HepG2 (cell line): ENCODE data around the gene CDK12. TPM values are rescaled to one million over a fixed set of nuclear protein-coding genes. Genes with fewer than 3 reads are reported as not detected.

Experiments used
- HHEX ChIP-seq: IDR thresholded peaks from 2 replicates; pipeline ENCODE4 v1.6.1; 2016; ENCODE audit warnings: control low read depth
- IRX3 ChIP-seq: sonication (generic); formaldehyde crosslinking; IDR thresholded peaks from 2 replicates; pipeline ENCODE4 v1.8.1; 2023; ENCODE audit warnings: mild to moderate bottlenecking, low read depth, missing genetic modification reagents, borderline replicate concordance
- MIXL1 ChIP-seq: IDR thresholded peaks from 2 replicates; pipeline ENCODE4 v1.6.1; 2016
- MYC ChIP-seq: sonication (generic); formaldehyde crosslinking; IDR thresholded peaks from 2 replicates; pipeline ENCODE4 v1.9.0; 2021; ENCODE audit warnings: missing genetic modification reagents, borderline replicate concordance
- POLR2AphosphoS2 ChIP-seq: IDR thresholded peaks from 2 replicates; pipeline ENCODE4 v1.6.1; 2011; ENCODE audit warnings: low read depth, low read length, improper control_type of control experiment
- RBM22 ChIP-seq: fragments of 200-400 bp; formaldehyde crosslinking; optimal IDR thresholded peaks from 2 replicates; pipeline ENCODE3; 2017; ENCODE audit warnings: mild to moderate bottlenecking, low read length, moderate library complexity
- SNAPC2 ChIP-seq: sonication (generic); formaldehyde crosslinking; IDR thresholded peaks from 2 replicates; pipeline ENCODE4 v1.8.1; 2022; ENCODE audit warnings: mild to moderate bottlenecking, missing genetic modification reagents
- ZFP36L2 ChIP-seq: sonication (generic); formaldehyde crosslinking; IDR thresholded peaks from 2 replicates; pipeline ENCODE4 v1.4.0; 2020; ENCODE audit warnings: missing genetic modification reagents
- ZFP62 ChIP-seq: sonication (generic); formaldehyde crosslinking; IDR thresholded peaks from 2 replicates; pipeline ENCODE4 v1.4.0; 2020; ENCODE audit warnings: missing genetic modification reagents
- ZNF20 ChIP-seq: sonication (generic); formaldehyde crosslinking; IDR thresholded peaks from 2 replicates; pipeline ENCODE4 v1.4.0; 2020; ENCODE audit warnings: mild to moderate bottlenecking, moderate library complexity, missing genetic modification reagents
- ZNF431 ChIP-seq: sonication (generic); formaldehyde crosslinking; IDR thresholded peaks from 2 replicates; pipeline ENCODE4 v1.9.0; 2022; ENCODE audit warnings: missing genetic modification reagents, low read depth, mild to moderate bottlenecking, borderline replicate concordance
- ZNF468 ChIP-seq: sonication (generic); formaldehyde crosslinking; IDR thresholded peaks from 2 replicates; pipeline ENCODE4 v1.8.0; 2022; ENCODE audit warnings: mild to moderate bottlenecking, moderate library complexity, missing genetic modification reagents
- ZNF546 ChIP-seq: sonication (generic); formaldehyde crosslinking; conservative IDR thresholded peaks from 2 replicates; pipeline ENCODE4 v1.8.1; 2023; ENCODE audit warnings: mild to moderate bottlenecking, missing genetic modification reagents
- ZSCAN20 ChIP-seq: sonication (generic); formaldehyde crosslinking; IDR thresholded peaks from 2 replicates; pipeline ENCODE4 v1.4.0; 2020; ENCODE audit warnings: missing genetic modification reagents, mild to moderate bottlenecking, borderline replicate concordance
- ZSCAN21 ChIP-seq: sonication (generic); formaldehyde crosslinking; IDR thresholded peaks from 2 replicates; pipeline ENCODE4 v1.8.0; 2022; ENCODE audit warnings: mild to moderate bottlenecking, missing genetic modification reagents, moderate library complexity, borderline replicate concordance
- ZSCAN25 ChIP-seq: sonication (generic); formaldehyde crosslinking; IDR thresholded peaks from 2 replicates; pipeline ENCODE4 v1.8.0; 2022; ENCODE audit warnings: mild to moderate bottlenecking, missing genetic modification reagents
- polyA plus RNA-seq, 8 experiments: library from polyadenylated mRNA; depleted of rRNA in 3 of 8; stranded (reverse) in 7 of 8; unstranded in 1 of 8; fragments of >200 nt; fragmentation: Illumina TruSeq in 4 of 8; extraction: Trizol in 4 of 8; gene quantifications; 2 replicates each; pipeline versions ENCODE4 v1.2.1 to v1.2.3, GENCODE V29; 2011 to 2016; ENCODE audit warnings: low read depth in 4 of 8, missing spikeins in 1 of 8, mixed read lengths in 1 of 8; ENCODE audit not compliant: insufficient read depth in 1 of 8
- total RNA-seq, 5 experiments: library from RNA; depleted of rRNA; stranded (reverse); fragments of >200 nt; fragmentation: Illumina TruSeq; extraction: Trizol; gene quantifications; 2 replicates each; pipeline ENCODE4 v1.2.3, GENCODE V29; 2016; ENCODE audit warnings: low read depth in 1 of 5
- TF ChIP-seq, protein P1 (sequence below): IDR thresholded peaks from 2 replicates; pipeline ENCODE4 v1.6.1; 2016; ENCODE audit warnings: mild to moderate bottlenecking
- TF ChIP-seq, protein P2 (sequence below): sonication (generic); formaldehyde crosslinking; IDR thresholded peaks from 2 replicates; pipeline ENCODE4 v1.4.0; 2020; ENCODE audit warnings: missing genetic modification reagents
- TF ChIP-seq, protein P3 (sequence below): sonication (generic); formaldehyde crosslinking; IDR thresholded peaks from 2 replicates; pipeline ENCODE4 v1.5.0; 2020; ENCODE audit warnings: mild to moderate bottlenecking, low read depth, missing genetic modification reagents, borderline replicate concordance
- TF ChIP-seq, protein P4 (sequence below): sonication (generic); formaldehyde crosslinking; IDR thresholded peaks from 2 replicates; pipeline ENCODE4 v1.4.0; 2020; ENCODE audit warnings: mild to moderate bottlenecking, missing genetic modification reagents

Gene CDK12
- total and polyA plus RNA-seq, 2 of the 13 experiments (the other 11 are each of a cell fraction or from before 2014, with no cell fraction given) = 24.0 to 88.6 TPM

DNA sequence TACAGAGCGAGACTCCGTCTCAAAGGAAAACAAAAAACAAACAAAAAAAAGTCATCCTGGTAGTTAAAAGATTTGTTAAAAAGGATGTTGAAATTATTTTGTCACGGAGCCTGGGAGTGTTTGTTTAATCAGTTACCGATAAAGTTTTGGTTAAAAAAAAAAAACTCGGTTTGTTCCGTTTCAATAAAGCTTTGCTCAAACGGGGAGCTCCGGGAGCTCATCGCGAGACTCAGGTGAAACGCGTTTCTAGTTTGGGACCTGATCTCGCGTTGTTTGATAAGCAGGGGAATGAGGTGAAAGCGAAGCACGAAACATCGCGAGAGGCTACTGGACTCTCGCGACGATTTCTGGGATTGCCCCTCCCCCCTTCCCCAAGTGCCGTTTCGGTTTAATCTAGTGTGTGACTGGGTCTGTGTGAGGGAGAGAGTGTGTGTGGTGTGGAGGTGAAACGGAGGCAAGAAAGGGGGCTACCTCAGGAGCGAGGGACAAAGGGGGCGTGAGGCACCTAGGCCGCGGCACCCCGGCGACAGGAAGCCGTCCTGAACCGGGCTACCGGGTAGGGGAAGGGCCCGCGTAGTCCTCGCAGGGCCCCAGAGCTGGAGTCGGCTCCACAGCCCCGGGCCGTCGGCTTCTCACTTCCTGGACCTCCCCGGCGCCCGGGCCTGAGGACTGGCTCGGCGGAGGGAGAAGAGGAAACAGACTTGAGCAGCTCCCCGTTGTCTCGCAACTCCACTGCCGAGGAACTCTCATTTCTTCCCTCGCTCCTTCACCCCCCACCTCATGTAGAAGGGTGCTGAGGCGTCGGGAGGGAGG lies at the start of gene CDK12 (continued):
- TF ChIP-seq ZFP62 (CRISPR knock-in tag) (0 out of 2 replicates have a peak, but pooled peaks have one; percentile 41), ZNF431 (no peak), MIXL1 (CRISPR knock-in tag) (peak; percentile 92), ZSCAN20 (CRISPR knock-in tag) (no peak; the same call in 1 of the 2 replicates), SNAPC2 (CRISPR knock-in tag) (0 out of 2 replicates have a peak, but pooled peaks have one; percentile 15), ZNF546 (CRISPR knock-in tag) (peak; percentile 11; the same call in 1 of the 2 replicates), POLR2AphosphoS2 (peak; percentile 90), ZSCAN21 (peak; percentile 93), RBM22 (peak; percentile 84), MYC (peak; percentile 74; the same call in 1 of the 2 replicates), ZNF468 (CRISPR knock-in tag) (0 out of 2 replicates have a peak, but pooled peaks have one; percentile 28), ZNF20 (CRISPR knock-in tag) (no peak), ZSCAN25 (CRISPR knock-in tag) (peak; percentile 57; the same call in 1 of the 2 replicates), IRX3 (CRISPR knock-in tag) (no peak), HHEX (CRISPR knock-in tag) (peak; percentile 11), ZFP36L2 (CRISPR knock-in tag) (no peak)
- TF ChIP-seq, protein P1, sequence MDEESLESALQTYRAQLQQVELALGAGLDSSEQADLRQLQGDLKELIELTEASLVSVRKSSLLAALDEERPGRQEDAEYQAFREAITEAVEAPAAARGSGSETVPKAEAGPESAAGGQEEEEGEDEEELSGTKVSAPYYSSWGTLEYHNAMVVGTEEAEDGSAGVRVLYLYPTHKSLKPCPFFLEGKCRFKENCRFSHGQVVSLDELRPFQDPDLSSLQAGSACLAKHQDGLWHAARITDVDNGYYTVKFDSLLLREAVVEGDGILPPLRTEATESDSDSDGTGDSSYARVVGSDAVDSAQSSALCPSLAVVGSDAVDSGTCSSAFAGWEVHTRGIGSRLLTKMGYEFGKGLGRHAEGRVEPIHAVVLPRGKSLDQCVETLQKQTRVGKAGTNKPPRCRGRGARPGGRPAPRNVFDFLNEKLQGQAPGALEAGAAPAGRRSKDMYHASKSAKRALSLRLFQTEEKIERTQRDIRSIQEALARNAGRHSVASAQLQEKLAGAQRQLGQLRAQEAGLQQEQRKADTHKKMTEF (CRISPR knock-in tag) = peak; percentile 96
- TF ChIP-seq, protein P2, sequence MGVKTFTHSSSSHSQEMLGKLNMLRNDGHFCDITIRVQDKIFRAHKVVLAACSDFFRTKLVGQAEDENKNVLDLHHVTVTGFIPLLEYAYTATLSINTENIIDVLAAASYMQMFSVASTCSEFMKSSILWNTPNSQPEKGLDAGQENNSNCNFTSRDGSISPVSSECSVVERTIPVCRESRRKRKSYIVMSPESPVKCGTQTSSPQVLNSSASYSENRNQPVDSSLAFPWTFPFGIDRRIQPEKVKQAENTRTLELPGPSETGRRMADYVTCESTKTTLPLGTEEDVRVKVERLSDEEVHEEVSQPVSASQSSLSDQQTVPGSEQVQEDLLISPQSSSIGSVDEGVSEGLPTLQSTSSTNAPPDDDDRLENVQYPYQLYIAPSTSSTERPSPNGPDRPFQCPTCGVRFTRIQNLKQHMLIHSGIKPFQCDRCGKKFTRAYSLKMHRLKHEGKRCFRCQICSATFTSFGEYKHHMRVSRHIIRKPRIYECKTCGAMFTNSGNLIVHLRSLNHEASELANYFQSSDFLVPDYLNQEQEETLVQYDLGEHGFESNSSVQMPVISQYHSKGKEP = peak; percentile 15; the same call in 1 of the 2 replicates
- TF ChIP-seq, protein P3, sequence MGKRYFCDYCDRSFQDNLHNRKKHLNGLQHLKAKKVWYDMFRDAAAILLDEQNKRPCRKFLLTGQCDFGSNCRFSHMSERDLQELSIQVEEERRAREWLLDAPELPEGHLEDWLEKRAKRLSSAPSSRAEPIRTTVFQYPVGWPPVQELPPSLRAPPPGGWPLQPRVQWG (CRISPR knock-in tag) = no peak
- TF ChIP-seq, protein P4, sequence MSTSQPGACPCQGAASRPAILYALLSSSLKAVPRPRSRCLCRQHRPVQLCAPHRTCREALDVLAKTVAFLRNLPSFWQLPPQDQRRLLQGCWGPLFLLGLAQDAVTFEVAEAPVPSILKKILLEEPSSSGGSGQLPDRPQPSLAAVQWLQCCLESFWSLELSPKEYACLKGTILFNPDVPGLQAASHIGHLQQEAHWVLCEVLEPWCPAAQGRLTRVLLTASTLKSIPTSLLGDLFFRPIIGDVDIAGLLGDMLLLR (CRISPR knock-in tag) = no peak
